Stimulated activated CD8-positive, alpha-beta memory T cell treated with anti-CD3 and anti-CD28 coated beads, Interleukin-7, amount 100 ng/mL, for 4 hours (primary cell): Measurements from ENCODE around the gene CASP7.
"Not testable (repeated sequence)": the region's sequence is repeated elsewhere in the genome, so short reads cannot be mapped to it uniquely, and the experiment has no call there.

Source experiments
- DNase-seq, 2 donors: peaks; one replicate each; pipeline ENCODE4 v3.0.0-alpha.2; 2020; ENCODE audit warnings: low read depth in 2 of 2

The CASP7 gene

GRCh38 chr10:113754125-113754524 is 74.4 kb downstream of the CASP7 start:
- no peak for DNase-seq

- no peak for DNase-seq
Observed at GRCh38 chr10:113754768-113755167, 75.1 kb downstream of the CASP7 start.

- DNase-seq = no peak
Observed at GRCh38 chr10:113756940-113757543, 77.3 kb downstream of the CASP7 start.

- DNase-seq = no peak
Observed at GRCh38 chr10:113762083-113762482, 82.4 kb downstream of the CASP7 start.

- no peak for DNase-seq
Observed at GRCh38 chr10:113764582-113764981, 84.9 kb downstream of the CASP7 start.

- no peak for DNase-seq
Observed at GRCh38 chr10:113765910-113766309, 86.2 kb downstream of the CASP7 start.

GRCh38 chr10:113767222-113767621 is 87.5 kb downstream of the CASP7 start:
- no peak for DNase-seq

GRCh38 chr10:113770346-113770745 is 90.6 kb downstream of the CASP7 start:
- no peak for DNase-seq

- not testable (repeated sequence) for DNase-seq
Observed at GRCh38 chr10:113771131-113771530, 91.4 kb downstream of the CASP7 start.

GRCh38 chr10:113775686-113776294 is 96.1 kb downstream of the CASP7 start:
- DNase-seq = no peak

GRCh38 chr10:113776553-113776952 is 96.8 kb downstream of the CASP7 start:
- no peak for DNase-seq
